Esophagus (tissue), 2 donors: ENCODE measurements around the gene PRICKLE1. TPM values are rescaled to one million over a fixed set of nuclear protein-coding genes. Genes with fewer than 3 reads are reported as not detected.

Source experiments
- H3K27ac ChIP-seq, 2 donors: one replicate each; pipeline ENCODE4 v1.5.1; 2013; ENCODE audit warnings: low read depth in 2 of 2, mild to moderate bottlenecking in 2 of 2, inconsistent platforms in 1 of 2, low read length in 1 of 2, moderate library complexity in 1 of 2
- H3K27me3 ChIP-seq, 2 donors: one replicate each; pipeline ENCODE4 v1.6.1; 2013; ENCODE audit warnings: low read length in 2 of 2, control low read depth in 1 of 2, mild to moderate bottlenecking in 1 of 2; ENCODE audit not compliant: insufficient read depth in 2 of 2, control insufficient read depth in 1 of 2
- H3K36me3 ChIP-seq, 2 donors: one replicate each; pipeline ENCODE4 v1.6.1; 2013; ENCODE audit warnings: low read length in 1 of 2; ENCODE audit not compliant: control insufficient read depth in 2 of 2, insufficient read depth in 2 of 2
- H3K4me1 ChIP-seq, 2 donors: one replicate each; pipeline ENCODE4 v1.6.1; 2013; ENCODE audit warnings: low read length in 1 of 2; ENCODE audit not compliant: control insufficient read depth in 2 of 2, insufficient read depth in 2 of 2
- H3K4me3 ChIP-seq, 2 donors: one replicate each; pipeline ENCODE4 v1.5.1; 2013; ENCODE audit warnings: low read length in 2 of 2, mild to moderate bottlenecking in 2 of 2, low read depth in 1 of 2, moderate library complexity in 1 of 2
- H3K9me3 ChIP-seq, 2 donors: one replicate each; pipeline ENCODE4 v1.6.1; 2013; ENCODE audit warnings: mild to moderate bottlenecking in 2 of 2, low read depth in 1 of 2, low read length in 1 of 2, moderate library complexity in 1 of 2; ENCODE audit not compliant: control insufficient read depth in 2 of 2, insufficient read depth in 1 of 2
- WGBS, 2 donors: extraction: QIAGEN DNeasy Blood & Tissue Kit; methylation state at CpG; one replicate each; pipeline ENCODE4 v1.1.7; 2013; 5-methylcytosine and 5-hydroxymethylcytosine counted together
- polyA plus RNA-seq, 2 donors: library from polyadenylated mRNA; stranded (reverse); fragments of 200-250 nt; gene quantifications; one replicate each; pipeline ENCODE4 v1.2.3, GENCODE V29; 2013
- donor health status: healthy with polysubstance abuse.
- donor health status: Bipolar disorder and iron deficiency.

PRICKLE1 gene
- polyA plus RNA-seq, 2 donors = 0.45 to 0.91 TPM

DNA sequence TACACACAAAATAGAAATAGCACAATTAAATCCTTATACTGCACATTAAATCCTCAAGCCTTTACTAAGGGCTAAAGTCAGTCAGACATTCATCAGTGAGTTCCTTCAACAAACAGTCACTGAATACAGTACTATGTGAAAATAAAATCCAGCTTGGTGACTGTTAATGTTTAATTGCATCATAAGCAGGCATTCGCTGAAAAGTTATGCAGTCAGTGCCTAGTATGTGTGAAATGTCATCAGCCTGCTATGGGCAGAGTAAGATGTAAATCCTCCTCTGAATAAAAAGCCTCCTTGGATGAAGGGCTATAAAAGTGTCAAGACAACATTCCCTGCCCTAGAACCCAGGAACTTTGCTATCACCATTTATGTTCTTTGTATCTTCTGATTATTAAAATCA is 116.4 kb downstream of the PRICKLE1 start:
- H3K4me3 ChIP-seq = no peak overlapping the region
- WGBS, 2 donors = 60 to 63% methylated on average over 1 of the region's 1 CpG
- no peaks in the 10 kb centered on the region for H3K36me3 ChIP-seq
- no peak overlapping the region for H3K27ac ChIP-seq
- H3K27me3 ChIP-seq = no peaks in the 10 kb centered on the region
- H3K9me3 ChIP-seq = no peaks in the 10 kb centered on the region
- no peaks in the 10 kb centered on the region for H3K4me1 ChIP-seq

GRCh38 chr12:42472376-42472775 is 117.2 kb downstream of the PRICKLE1 start:
- no peaks in the 10 kb centered on the region for H3K4me1 ChIP-seq
- no peak overlapping the region for H3K27ac ChIP-seq
- H3K27me3 ChIP-seq = no peaks in the 10 kb centered on the region
- no peaks in the 10 kb centered on the region for H3K36me3 ChIP-seq
- H3K9me3 ChIP-seq = no peaks in the 10 kb centered on the region
- no peak overlapping the region for H3K4me3 ChIP-seq
- WGBS, 2 donors = 84 to 90% methylated on average over 3 of the region's 3 CpGs

DNA sequence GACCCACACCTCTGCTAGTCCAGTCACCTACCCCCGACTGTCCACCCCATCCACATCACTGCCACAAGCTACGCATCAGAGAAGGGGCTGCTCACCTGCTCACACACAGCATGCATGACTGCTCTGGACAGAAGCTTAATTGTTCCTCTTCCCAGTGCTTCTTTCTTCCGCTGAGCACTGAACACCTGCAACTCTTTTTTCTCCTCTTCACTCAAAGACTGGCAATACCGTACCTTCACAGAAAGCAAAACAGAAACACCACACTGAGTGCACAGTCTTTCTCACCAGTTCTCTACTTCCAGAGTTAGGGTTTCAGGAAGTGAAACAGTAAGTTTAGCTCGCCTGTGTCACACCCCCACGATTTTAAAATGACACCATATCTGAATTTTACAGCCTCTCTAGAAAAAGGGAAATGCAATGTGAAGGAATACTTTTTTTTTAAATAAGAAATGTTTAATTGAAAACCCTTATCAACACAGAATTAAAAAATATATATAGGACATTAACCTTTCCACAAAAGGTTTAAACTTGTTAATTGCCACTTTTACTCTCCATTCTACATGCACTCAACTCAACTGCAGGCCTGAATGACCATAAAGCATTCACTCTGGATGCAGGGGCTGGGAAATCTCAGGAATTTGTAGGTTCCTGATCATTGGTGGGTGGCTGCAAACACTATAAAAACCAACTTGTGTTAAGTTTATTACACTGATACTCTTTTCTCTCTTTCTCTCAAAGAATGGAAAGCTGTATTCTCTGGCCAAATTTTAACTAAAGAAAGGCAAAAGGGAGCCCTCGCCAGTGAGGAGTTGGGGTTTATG is 120.0 kb downstream of the PRICKLE1 start:
- 71 to 83% methylated on average over 7 of the region's 7 CpGs for WGBS, 2 donors
- Histone ChIP-seq H3K9me3 (no peaks in the 10 kb centered on the region), H3K27ac (no peak overlapping the region), H3K4me3 (no peak overlapping the region), H3K27me3 (no peaks in the 10 kb centered on the region), H3K4me1 (no peaks in the 10 kb centered on the region), H3K36me3 (peaks cover 0 to 2% of the 10 kb centered on the region in 2 donors)

- Histone ChIP-seq H3K27ac (no peak overlapping the region), H3K36me3 (peaks cover 0 to 2% of the 10 kb centered on the region in 2 donors), H3K4me1 (no peaks in the 10 kb centered on the region), H3K27me3 (no peaks in the 10 kb centered on the region), H3K4me3 (no peak overlapping the region), H3K9me3 (no peaks in the 10 kb centered on the region)
- 52 to 61% methylated on average over 3 of the region's 3 CpGs for WGBS, 2 donors
These were observed 120.6 kb downstream of the PRICKLE1 start for GRCh38 chr12:42468921-42469320.

GRCh38 chr12:42468341-42468821 is 121.2 kb downstream of the PRICKLE1 start:
- H3K27ac ChIP-seq = no peak overlapping the region
- H3K36me3 ChIP-seq = peaks cover 0 to 2% of the 10 kb centered on the region in 2 donors
- H3K9me3 ChIP-seq = no peaks in the 10 kb centered on the region
- H3K27me3 ChIP-seq = no peaks in the 10 kb centered on the region
- no peaks in the 10 kb centered on the region for H3K4me1 ChIP-seq
- H3K4me3 ChIP-seq = no peak overlapping the region
- 56 to 62% methylated on average over 9 of the region's 9 CpGs for WGBS, 2 donors

- Histone ChIP-seq H3K27ac (no peak overlapping the region), H3K4me1 (no peaks in the 10 kb centered on the region), H3K9me3 (no peaks in the 10 kb centered on the region), H3K4me3 (no peak overlapping the region), H3K27me3 (no peaks in the 10 kb centered on the region), H3K36me3 (peaks cover 0 to 2% of the 10 kb centered on the region in 2 donors)
- 96 to 97% methylated on average over 4 of the region's 4 CpGs for WGBS, 2 donors
These were observed 125.9 kb downstream of the PRICKLE1 start for GRCh38 chr12:42463671-42464070.

- Histone ChIP-seq H3K27ac (no peak overlapping the region), H3K9me3 (no peaks in the 10 kb centered on the region), H3K27me3 (no peaks in the 10 kb centered on the region), H3K4me3 (no peak overlapping the region), H3K36me3 (peaks cover 0 to 2% of the 10 kb centered on the region in 2 donors), H3K4me1 (no peaks in the 10 kb centered on the region)
- WGBS, 2 donors = 68 to 71% methylated on average over 3 of the region's 3 CpGs
These were observed 127.1 kb downstream of the PRICKLE1 start for GRCh38 chr12:42462486-42462885.

DNA sequence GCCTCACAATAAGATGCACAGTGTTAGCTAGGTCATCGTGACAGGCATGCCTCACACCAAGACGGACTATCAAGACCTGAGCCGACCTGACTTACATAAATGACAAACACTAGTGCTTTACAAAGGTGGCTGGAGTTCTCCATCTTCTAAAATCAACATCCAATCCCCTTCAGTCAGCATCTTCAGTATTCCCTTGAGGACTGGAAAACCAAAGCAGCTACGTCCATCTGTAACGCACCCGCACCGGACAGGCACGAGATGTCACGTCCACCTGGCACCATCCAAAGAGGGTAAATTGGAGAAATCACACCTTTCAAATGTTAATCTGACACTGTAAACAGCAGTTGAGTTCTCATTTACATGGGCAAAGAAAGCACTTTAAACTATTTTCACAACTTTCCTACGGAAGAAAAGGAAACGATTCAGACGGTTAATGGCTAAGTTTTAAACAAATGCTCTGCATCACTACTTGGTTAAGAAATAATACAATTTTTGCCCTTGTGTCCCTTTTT is 130.2 kb downstream of the PRICKLE1 start:
- H3K4me3 ChIP-seq = no peak overlapping the region
- no peaks in the 10 kb centered on the region for H3K27me3 ChIP-seq
- H3K36me3 ChIP-seq = no peaks in the 10 kb centered on the region
- H3K9me3 ChIP-seq = no peaks in the 10 kb centered on the region
- WGBS, 2 donors = 86 to 91% methylated on average over 12 of the region's 12 CpGs
- no peak overlapping the region for H3K27ac ChIP-seq
- no peaks in the 10 kb centered on the region for H3K4me1 ChIP-seq

GRCh38 chr12:42458575-42458974 is 131.0 kb downstream of the PRICKLE1 start:
- H3K9me3 ChIP-seq = no peaks in the 10 kb centered on the region
- 88 to 92% methylated on average over 2 of the region's 2 CpGs for WGBS, 2 donors
- no peak overlapping the region for H3K27ac ChIP-seq
- no peak overlapping the region for H3K4me3 ChIP-seq
- no peaks in the 10 kb centered on the region for H3K36me3 ChIP-seq
- no peaks in the 10 kb centered on the region for H3K4me1 ChIP-seq
- no peaks in the 10 kb centered on the region for H3K27me3 ChIP-seq

DNA sequence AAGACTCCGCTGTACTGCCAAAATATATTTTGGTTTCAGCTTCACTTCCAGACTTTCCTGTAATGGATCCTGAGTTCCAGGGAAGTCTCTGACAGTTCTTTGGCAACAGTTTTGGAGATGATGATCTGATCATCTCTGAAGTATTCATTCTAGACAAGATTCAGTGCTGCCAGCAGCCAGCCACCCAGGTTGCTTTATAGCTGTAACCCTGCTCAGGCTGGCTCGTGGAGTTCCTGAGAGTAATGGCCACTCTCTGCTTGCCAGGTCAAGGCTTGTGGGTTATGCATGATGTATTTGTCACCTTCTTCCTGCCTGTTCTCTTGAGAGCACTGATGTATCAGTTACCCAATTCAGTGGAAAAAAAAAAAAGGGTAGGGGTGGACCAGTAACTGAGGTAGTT is 139.3 kb downstream of the PRICKLE1 start:
- WGBS, 2 donors = 71 to 83% methylated on average over 2 of the region's 2 CpGs
- Histone ChIP-seq H3K36me3 (peaks cover 0 to 3% of the 10 kb centered on the region in 2 donors), H3K4me1 (no peaks in the 10 kb centered on the region), H3K27me3 (no peaks in the 10 kb centered on the region), H3K27ac (no peak overlapping the region), H3K4me3 (no peak overlapping the region), H3K9me3 (no peaks in the 10 kb centered on the region)
